HG03565 (cell line): ENCODE data around the gene SNX25.
A peak's percentile ranks its signal among the peaks of the same experiment; 100 is the strongest.
"Not testable (repeated sequence)": the region's sequence is repeated elsewhere in the genome, so short reads cannot be mapped to it uniquely, and the experiment has no call there.

Experiments
- ATAC-seq: cut with Tn5 transposase; IDR thresholded peaks from one replicate; pipeline ENCODE4 v1.9.1; 2021; ENCODE audit warnings: mild to moderate bottlenecking, moderate library complexity; ENCODE audit not compliant: unreplicated experiment

The SNX25 gene

DNA sequence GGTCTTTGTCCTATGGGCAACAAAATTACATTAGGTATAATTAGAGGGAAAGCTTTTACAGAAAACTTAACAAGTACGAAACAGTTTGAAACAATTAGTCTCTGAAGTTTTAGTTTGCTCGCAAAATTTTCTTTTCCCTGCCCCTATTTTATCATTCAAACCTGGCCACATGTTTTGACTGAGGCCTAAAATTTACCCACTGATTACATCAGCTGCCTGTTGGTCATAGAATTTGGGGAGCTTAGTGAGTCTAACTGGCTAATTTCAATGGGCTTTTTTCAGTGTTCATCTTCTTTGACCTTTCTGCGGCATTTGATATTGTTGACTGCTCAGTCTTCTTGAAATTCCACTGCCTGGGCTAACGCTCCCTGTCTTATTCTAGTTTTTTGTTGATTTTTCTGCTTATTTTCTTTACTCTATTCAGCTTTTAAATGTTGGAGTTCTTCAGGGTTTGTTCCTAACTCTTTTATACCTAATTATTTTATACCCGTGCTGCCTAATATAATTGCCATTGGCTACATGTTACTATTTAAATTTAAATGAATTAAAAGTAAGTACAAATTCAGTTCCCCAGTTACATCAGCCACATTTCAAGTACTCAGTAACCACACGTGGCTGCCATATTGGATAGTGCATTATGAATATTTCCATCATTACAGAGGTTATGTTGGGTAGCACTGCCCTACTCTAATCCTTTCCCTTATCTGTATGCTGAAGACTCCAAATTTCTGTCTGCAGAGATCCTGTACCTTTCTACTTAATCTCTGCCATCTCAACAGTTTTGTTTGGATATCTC, 87.5 kb downstream of the SNX25 start:
- no peak for ATAC-seq

DNA sequence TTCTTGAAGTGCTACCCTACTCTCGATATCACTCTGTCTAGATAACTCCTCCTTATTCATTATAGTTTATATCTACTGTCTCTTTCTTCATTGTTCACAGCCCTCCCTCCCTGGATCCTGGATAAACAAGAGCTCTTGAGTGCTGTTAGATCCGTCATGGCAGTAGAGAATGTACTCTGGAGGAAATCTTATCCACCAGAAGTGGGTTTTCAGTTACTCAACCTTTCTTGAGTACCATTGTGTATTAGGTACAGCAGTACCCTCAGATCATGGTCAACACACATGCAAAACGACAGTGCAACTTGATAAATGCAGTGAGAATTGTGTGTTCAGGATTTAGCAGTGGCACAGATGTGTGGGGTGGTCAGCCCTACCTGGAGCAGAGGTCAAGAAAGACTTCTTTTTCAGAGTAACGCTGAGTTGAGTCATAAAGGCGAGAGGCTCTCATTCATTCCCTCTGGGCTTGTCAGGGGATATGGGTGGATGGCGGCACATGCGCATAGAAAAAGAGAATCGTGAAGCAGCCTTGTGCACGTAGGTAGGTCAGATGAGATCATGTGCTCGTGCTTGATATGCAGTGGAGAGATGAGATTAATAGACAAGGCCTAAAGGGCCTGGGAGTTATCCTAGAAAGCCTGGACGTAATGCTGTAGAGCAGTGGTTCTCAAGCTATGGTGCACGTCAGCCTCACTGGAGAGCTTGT, 89.5 kb downstream of the SNX25 start:
- no peak for ATAC-seq

DNA sequence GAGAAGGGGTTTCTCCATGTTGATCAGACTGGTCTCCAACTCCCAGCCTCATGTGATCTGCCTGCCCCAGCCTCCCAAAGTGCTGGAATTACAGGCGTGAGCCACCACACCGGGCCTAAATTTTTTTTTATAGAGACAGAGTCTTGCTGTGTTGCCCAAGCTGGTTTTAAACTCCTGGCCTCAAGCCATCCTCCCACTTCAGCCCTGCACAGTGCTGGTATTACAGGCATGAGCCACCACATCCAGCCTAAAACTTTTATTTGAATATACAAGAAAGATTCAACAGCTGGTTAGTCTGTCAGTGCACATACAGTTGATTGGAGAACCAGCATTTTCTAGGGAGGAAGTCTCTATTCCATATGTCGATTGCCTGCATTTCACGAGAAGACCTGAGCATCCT, 95.1 kb downstream of the SNX25 start:
- no peak for ATAC-seq

GRCh38 chr4:185304944-185305690, 95.7 kb downstream of the SNX25 start:
- ATAC-seq, result peak; percentile 29

DNA sequence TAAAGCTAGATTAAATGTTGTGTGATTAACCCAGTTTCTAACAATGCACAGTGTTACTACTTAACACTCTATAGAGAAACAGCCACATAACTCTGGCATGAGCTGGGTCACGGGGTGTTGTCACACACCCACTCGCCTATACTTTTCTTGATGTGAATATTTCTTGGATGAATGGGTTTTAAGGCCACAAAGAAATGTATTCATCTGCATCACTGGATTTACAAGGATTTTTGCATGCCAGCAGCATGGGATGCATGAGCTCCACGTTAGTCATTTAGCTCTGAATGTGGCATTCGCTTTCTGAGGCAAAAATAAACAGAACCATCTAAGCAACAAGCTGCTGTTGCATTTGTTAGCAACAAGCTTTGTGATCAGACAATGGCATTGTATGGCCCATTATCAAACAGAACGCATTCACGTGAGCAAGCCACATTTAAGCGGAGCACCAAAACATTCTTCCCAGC, 96.6 kb downstream of the SNX25 start:
- no peak for ATAC-seq

- peak; percentile 77 for ATAC-seq
Observed at GRCh38 chr4:185307136-185307950, 97.9 kb downstream of the SNX25 start.

GRCh38 chr4:185309770-185310169, 100.4 kb downstream of the SNX25 start:
- peak; percentile 42 for ATAC-seq

- no peak for ATAC-seq
Observed at GRCh38 chr4:185311113-185311888, 101.9 kb downstream of the SNX25 start.

- no peak for ATAC-seq
Observed at GRCh38 chr4:185312699-185313098, 103.3 kb downstream of the SNX25 start.

GRCh38 chr4:185317462-185317861, 108.1 kb downstream of the SNX25 start:
- not testable (repeated sequence) for ATAC-seq

DNA sequence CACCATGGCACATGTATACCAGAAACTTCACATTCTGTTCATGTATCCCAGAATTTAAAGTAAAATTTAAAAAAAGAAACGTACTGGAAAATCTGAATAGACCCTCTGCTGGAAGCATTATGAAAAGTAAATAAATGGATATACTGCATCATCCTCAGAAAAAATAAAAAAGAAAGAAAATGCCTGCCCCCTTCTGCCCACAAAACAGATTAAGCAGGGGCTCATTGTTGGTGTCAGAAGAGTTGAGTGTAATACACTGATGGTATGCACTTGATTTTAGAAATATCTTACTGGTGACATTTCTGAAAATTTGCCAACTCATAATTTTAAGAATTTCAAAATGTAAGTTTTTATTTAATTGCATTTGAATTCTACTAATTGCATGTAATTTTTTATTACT, 108.5 kb downstream of the SNX25 start:
- ATAC-seq, result no peak

GRCh38 chr4:185318679-185319078, 109.3 kb downstream of the SNX25 start:
- ATAC-seq, result no peak

GRCh38 chr4:185322803-185323202, 113.4 kb downstream of the SNX25 start:
- no peak for ATAC-seq

- no peak for ATAC-seq
Observed at GRCh38 chr4:185323606-185324005, 114.2 kb downstream of the SNX25 start.

GRCh38 chr4:185324361-185324760, 115.0 kb downstream of the SNX25 start:
- ATAC-seq, result not testable (repeated sequence)

DNA sequence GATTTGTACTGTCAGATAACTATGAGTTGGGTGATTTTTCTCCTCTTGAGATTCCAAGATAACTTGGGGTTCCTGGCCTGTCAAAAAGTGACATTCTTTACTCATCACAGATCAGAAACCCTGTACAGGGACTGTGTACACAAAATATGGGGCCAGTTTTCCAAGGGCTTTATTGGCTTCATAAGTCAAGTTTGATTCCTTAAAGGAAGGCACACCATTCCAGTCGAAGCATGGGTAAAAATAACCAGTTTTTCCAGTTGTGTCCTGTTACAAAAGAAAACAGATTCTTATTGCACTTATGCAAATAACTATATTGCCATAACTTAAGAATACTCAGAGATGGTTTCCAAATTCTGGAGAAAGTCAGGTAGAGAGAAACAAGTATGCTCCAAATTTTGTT, 116.3 kb downstream of the SNX25 start:
- not testable (repeated sequence) for ATAC-seq

GRCh38 chr4:185328586-185328985, 119.2 kb downstream of the SNX25 start:
- no peak for ATAC-seq

GRCh38 chr4:185329879-185330510, 120.6 kb downstream of the SNX25 start:
- ATAC-seq, result not testable (repeated sequence)
